DMS114 treated with DMSO at 0.1 percent for 48 hours (cell line): ENCODE measurements around the gene PDHX.
A peak's percentile ranks its signal among the peaks of the same experiment; 100 is the strongest.
"Not testable (repeated sequence)": the region's sequence is repeated elsewhere in the genome, so short reads cannot be mapped to it uniquely, and the experiment has no call there.

Experiments
- DNase-seq: peaks from one replicate; lab custom pipeline; 2025; ENCODE audit not compliant: unreplicated experiment; lab: John Stamatoyannopoulos, UW

PDHX gene

DNA sequence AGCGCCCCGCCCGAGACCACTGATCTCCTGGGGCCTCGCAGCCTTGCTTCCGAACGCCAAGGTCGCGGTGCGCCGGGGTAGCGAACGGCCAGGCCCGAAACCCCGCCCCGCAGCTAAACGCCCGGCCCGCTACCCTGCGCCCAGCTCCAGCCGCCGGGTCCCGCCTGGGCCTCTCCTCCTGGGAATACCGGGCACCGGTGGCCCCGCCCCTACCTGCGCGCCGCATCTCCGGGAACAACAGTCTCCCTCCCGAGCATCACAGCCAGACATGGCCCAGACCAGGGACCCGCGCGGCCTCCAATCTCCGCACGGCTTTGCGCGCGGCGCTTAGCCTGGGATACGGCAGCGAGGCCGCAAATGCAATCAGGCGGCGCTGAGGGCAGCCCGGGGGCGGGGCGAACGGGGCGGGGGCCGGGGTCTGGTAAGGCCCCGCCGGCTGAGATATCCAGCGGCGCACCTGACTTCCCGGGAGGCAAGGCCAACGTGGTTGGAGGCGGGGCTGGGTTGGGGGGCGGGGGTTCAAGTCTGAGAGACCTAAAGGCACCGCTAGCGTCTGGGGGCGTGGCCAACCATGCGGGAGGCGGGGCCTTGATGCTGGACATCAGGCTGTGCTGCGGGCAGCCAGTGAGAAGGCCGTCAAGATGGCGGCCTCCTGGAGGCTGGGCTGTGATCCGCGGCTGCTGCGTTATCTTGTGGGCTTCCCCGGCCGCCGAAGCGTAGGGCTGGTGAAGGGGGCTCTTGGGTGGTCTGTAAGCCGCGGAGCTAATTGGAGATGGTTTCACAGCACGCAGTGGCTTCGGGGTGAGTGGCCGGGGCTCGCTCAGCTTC lies at the start of gene PDHX, which contains the start of gene APIP:
Gene PDHX (plus strand): TSS at position 604 of the 828 bp plus-strand sequence. CDS start 38 bp downstream, at position 642.
Gene APIP (minus strand): TSS at position 365 of the 828 bp plus-strand sequence. CDS start 95 bp downstream, at position 270.
- DNase-seq: peak; percentile 73

DNA sequence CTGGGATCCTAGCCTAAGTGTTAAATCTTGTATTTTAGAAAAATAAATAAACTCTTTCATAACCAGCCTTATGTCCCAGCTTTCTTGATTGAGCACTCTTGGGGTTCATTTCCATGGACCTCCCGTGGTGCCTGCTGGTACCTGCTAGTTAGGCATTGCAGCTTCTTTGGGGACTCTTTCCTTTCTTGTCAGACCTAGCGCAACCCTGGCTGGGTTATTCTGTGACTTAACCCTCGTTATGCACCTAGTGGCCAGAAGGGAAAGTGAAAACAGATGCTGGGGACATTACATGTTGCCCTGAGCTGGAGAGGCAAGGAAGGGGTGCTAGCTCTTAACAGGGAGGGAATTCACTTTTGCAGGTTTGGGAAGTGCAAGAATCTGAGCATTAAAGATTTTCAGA lies 47.0 kb upstream of the PDHX start:
- DNase-seq: no peak

DNA sequence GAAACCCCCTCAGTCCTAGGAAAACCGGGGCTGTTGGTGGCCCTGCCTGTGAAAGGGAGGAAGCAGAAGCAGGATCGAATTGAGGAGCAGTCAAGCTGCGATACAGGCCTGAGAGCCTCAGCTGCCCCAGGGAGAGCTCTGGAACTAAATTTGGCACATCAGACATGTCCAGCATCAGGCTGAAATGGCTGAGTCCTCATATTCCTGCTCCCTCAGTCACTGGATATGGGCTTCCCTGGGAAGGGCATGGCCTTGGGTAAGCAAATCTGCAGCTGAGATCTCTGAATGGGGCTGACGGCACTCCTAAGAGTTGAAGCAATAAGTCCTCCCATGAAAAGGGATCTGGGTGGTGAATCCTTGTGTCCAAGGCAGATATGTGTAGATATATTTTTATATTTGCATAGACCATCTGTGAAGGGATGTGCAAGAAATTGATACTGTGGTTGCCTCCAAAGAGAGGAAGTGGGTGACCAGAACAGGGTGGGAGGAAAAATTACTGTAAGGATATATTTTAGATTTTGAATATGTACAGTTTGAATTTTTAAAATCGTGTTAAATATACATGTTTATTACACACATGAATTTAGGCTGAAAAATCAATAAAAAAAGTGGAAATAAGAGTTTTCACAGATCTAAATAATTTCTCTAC lies 45.7 kb upstream of the PDHX start:
- no peak for DNase-seq

DNA sequence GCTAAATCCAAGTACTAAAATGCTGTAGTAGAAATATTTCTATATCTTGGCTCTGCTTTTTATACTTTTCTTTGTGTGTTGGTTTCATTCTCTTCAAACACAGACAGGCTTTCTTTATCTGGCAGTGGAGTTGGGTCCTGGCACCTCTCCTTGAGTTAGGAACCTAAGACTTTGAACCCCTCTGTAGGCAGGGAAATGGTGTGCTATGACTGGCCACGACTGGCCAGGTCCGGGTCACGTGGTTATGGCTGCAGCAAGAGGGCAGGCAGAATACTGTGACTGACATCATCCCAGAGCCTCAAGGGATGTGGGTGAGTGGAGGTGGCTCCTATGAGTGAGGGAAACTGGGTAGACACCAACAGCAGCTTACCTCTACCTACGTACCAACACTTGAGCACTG lies 42.2 kb upstream of the PDHX start:
- DNase-seq: no peak

DNA sequence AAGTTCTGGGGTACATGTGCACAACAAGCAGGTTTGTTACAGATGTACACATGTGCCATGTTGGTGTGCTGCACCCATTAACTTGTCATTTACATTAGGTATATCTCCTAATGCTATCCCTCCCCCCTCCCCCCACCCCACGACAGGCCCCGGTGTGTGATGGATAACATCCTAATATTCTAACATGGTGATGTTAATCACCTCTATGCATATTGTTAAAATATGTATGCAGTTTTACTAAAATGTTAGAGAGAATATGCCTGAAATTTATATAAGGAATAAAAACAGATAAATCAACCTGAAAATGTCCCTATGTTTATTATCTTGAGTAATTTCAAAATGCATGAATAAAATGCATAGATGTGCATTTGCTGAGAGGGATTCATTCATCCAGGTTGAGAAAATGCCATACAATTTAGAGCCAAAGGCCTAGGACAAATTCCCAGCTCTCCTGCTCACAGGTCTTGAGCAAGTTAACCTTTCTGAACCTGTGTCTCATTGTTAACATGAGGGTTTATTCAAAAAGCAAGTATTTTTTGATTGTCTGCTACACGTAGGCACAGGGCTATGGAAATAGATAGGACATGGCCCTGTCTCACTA lies 38.9 kb upstream of the PDHX start:
- no peak for DNase-seq

DNA sequence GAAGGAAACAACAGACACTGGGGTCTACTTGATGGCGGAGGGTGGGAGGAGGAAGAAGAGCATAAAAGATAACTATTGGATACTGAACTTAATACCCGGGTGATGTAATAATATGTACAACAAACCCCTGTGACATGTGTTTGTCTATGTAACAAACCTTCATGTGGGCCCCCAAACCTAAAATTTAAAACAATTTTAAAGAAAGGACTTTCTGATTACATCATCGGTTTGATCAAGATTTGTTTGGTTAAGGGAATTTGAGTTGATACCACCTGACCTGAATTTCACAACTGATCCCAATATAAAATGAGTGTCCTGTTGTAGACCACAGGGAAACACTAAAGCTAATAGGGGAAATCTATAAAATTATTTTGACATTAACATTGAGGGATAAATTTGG lies 34.5 kb upstream of the PDHX start:
- DNase-seq: no peak

DNA sequence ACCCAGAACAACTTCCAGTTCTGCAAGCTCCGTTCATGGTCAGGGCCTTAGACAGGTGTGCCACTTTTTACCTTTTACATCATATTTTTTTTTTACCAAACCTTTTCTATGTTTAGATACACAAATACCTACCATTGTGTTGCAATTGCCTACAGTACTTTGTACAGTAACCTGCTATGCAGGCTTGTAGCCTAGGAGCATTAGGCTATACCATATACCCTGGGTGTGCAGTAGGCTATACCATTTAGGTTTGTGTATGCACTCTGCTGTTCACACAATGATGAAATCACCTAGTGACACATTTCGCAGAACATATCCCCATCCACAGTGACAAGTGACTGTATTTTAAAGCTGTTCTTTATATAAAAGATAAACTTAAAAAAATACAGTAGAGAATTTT lies 29.8 kb upstream of the PDHX start:
- no peak for DNase-seq

DNA sequence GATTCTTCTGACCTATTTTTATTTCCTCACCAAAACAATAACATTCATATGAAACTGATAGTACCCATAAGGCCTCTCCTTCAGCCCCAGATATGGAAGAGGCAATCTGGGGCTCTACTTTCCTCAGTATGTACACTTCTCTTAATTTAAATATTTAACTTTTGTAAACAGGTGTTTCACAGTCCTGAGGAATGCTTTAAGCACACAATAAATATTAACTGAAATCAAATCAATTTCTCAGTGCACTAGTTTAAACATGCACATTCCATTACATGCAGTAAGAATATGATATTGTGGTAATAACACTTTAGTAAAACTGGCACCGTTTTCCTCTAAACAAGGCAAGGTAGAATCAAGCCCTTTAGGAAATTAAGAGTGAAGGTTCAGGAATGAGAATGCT lies 29.2 kb upstream of the PDHX start:
- DNase-seq: no peak

DNA sequence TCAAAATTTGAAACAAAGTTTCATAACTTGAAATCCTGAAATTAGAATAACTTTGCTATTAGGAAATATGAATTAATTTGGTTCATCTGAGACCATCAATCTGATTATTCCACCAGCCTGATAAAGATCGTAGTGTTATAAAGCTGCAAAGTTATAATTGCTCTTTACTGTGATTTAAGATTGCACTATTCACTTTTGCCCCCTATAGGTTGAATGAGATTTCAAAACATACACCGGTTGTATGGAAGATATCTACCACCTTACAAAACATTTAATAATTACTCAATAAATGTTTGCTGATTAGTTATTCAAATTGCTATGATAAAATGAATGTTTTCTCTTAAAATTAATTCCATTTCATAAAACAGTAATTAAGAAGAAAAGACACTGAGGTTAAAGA lies 26.3 kb upstream of the PDHX start:
- DNase-seq: no peak

DNA sequence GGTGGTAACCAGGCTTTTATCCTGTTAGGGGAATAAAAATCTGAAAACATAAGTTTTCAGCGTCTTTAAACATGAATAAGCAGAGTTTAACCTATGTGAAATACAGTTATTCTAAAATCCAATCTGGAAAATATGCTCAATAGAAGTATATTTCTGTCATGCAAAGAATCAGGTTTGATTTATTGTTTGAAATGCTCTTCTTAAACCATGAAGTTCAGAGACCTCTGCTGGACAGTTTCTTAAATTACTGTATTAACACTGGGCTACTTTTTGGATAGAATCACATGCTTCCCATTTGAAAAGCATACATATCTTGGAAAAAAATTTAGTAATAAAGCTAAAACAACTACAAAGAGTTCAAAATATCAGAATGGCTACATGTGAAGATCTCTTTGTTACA lies 25.6 kb upstream of the PDHX start:
- DNase-seq: peak; percentile 2

DNA sequence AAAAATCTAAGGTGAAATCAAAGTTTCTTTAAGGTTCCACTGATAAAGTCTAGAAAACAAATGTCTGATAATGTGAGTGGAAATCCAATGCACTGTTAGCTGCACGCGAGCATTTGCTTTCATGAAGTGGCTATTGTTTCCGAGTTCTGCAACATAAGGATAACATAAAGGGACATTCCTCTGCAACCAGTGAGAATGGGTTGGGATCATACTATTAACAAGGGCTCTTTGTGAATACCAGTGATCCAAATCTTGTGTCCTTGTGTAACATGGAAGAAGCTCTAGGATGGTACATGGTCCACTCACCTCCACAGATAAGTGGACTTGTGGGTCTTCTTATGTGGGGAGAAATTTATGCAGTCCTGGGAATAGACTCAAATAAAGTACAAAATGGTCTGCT lies 24.8 kb upstream of the PDHX start:
- no peak for DNase-seq

DNA sequence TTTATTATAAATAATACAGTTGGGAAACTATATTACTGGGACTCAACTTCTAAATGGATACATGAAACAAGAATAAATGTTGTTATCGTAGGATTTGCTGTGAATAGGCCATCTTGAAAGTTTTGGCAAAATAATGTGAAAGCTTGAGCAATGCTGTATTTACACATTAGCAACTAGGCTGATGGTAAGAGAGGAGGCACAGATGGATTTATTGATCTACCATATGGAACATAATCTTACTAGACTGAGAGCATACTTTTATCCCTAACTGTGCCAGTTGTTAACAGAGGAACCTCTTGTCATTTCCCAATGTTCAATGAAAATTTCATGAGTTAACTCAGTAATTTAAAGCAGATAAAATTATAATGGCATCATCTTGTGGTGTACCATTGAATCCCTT lies 23.0 kb upstream of the PDHX start:
- DNase-seq: no peak

DNA sequence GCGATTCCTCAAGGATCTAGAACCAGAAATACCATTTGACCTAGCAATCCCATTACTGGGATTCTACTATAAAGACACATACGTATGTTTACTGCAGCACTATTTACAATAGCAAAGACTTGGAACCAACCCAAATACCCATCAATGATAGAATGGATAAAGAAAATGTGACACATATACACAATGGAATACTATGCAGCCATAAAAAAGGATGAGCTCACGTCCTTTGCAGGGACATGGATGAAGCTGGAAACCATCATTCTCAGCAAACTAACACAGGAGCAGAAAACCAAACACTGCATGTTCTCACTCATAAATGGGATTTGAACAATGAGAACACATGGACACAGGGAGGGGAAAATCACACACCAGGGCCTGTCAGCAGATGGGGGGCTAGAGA lies 20.2 kb upstream of the PDHX start:
- DNase-seq: not testable (repeated sequence)

DNA sequence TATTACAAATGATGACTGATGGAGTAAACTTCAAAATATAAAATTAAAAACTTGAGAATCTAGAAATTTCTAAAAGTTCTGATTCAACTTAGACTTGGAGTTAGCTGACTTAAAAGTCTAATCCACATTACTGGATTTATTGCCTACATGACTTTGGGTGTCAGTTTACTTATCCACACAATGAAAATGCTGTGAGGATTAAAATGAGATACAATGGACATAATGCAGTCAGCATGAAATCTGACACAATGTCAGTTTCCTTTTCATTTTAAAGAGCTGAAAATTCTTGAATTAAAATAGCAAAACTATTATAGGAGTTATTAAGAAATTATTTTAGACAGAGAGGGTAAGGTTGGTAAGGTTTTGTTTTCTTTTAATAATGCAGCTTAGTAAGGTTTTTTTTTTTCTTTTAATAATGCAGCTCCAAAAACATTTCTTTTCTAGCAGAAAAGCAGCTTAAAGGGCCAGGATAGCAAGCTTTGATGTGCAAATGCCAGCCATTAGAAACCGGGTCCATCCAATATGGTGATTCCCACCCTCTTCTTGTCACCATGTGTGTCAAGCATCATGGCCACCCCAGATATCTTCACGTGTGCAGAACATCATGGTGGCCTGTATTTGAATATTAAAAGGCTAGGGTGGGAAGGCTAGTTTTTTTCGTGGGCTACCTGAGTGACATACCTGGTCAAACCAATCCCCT lies 19.1 kb upstream of the PDHX start:
- DNase-seq: no peak

DNA sequence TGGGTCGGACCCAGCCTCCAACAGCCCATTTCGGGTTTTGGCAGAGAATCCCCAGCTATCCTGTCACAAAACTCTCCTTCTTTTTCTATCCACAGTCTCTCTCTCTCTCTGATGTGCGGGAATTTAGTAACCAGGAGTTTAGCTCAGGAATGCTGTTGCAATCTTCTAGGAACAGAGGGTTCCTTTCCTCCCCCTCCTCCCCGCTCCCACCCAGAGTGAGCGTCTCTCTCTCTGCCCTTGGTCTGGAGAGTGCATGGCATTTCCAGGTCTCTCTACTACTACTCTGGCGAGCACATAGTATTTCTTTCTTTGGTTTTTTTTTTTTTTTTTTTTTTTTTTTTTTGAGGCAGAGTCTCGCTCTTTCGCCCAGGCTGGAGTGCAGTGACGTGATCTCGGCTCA lies 17.9 kb upstream of the PDHX start:
- DNase-seq: no peak

DNA sequence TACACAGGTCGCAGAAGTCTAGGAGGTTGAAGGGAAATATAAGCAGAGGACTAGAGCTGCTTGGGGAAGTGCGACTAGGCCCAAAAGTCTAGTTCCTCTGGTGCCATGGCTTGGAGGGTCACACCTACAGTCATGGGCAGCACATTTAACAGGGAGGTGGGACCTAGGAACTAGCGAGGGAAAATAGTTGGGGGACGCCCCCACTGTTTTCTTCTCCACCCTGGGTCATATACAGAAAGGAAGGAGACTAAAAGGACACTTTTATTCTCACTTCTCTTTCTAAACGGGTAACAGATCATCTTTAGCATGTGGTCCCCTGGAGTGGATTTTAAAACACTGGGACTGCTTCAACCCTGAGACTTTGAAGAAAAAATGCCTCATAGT lies 16.8 kb upstream of the PDHX start:
- no peak for DNase-seq

DNA sequence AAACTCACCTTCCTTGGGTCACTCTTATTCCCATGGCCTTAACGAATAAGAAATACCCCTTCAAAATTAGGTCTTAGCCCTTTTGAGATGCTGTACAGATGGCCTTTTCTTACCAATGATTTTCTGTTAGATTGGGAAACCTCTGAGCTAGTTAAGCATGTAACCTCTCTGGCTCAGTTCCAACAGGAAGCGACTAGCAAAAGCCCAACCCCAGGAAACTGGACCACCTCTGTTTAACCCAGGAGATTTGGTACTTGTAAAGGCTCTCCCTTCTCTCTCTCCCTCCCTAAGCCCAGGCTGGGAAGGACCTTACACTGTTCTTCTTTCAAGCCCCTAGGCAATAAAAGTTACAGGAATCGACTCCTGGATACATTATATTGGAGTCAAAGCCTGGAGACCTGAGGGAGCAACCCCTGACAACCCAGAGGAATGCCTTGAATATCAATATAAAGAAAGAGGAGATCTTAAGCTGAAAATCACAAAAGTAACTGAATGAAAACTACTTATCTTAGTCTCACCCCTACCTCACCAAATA lies 11.9 kb upstream of the PDHX start:
- DNase-seq: no peak

DNA sequence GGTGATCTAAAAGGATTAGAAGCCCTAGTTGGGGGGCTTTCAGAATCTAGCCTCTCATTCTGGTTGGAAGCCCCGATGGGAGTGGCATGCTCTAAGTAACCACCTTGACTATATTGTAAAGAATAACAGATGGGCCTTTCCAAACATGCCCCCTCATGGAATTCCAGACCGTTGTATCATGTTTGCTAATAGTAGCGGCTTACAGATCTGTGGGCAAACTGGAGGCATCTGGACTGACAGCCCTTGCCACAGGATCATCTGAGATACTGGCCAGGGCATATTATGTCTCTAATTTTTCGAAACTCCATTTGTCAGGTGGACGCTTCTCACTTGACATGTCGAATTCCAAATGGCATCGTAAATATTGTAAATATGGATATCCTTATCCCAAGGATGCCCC lies 10.8 kb upstream of the PDHX start:
- no peak for DNase-seq

DNA sequence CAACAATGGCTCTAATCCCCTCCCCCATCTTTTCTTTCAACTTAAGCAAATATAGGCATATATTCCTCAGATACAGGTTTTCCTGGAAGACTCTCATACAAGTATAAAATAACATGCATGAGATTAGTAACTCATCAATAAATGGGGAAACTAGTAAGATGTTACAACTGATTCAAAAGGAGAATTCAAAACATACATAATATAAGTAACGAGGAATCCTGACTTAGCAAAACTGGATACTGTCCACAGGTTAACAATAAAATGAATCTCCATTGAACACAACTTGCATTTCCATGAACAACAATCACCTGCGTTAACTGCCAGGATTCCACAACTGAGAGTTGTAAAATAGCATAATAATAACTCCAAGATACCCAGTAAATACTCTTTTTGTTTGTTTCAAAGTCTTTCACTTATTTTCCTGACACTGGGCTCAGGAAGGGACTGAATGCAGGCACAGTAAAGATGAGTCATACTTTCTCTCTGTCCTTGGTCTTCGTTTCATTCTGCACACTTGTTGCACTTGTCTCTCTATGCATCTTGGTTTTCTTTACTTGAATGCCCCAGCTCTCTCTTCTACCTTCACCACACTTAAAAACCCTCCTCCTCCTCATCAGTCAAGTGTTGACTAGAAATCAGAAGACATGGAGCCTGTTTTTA lies 8.4 kb upstream of the PDHX start:
- DNase-seq: no peak

DNA sequence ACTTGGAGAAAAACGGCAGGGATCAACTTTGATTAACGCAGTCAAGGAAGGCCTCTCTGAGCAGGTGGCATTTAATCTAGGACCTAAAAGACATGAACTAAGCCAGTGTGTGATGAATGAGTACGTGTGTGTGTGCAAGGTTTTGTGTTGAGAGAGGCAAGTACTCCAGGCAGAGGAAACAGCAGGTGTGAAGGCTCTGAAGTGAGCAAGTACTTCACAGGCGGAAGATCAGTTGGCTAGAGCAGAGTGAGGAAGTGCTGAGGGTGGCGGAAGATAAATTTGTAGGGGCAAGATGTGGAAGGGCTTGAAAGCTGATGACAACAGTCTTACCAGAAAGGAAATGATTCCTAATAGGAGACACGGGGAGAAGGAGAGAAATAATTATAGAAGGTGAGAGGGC lies 7.0 kb upstream of the PDHX start:
- no peak for DNase-seq

DNA sequence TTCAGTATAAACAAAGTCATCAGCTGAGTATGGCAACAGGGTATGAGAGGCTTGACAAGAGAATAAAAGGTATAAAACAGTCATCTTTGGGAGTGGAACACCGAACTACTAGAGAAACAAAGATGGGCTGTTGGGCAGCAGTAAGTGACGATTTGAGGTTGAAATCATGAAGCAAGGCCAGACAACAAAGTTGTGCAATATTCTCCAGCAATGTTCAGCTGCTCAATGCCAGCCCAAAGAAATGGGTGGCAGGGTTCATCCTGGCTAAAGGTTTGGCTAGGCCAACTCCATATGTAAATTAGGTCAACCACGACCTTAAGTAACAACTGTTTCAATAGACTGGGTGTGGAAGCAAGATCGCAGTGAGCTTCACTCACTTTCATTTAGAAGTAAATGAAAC lies 6.5 kb upstream of the PDHX start:
- no peak for DNase-seq
